Measurements from ENCODE around the gene RPTOR. TPM values are rescaled to one million over a fixed set of nuclear protein-coding genes. Genes with fewer than 3 reads are reported as not detected.

RPTOR gene
- total RNA-seq, 4 donors from 2014 or later = 23.6 to 37.0 (median 27.8) TPM

DNA sequence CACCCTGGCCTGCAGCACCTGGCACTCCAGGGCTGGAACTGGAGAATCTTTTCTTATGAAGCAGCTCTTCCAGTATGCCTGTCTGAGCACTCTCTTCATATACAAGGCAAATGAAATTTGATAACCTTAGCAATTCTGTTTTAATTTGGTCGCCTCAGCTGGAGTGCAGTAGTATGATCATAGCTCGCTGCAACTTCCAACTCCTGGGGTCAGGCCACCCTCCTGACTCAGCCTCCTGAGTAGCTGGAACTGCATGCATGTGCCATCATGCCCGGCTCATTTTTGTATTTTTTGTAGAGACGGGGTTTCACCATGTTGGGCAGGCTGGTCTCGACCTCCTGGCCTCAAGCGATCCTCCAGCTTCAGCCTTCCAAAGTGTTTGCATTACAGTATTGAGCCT is 306.2 kb downstream of the RPTOR start:
- DNase-seq (ENCODE audit: low spot score) (no peak), ATAC-seq (ENCODE audit: low FRiP score) (no peak)
- no peak for TF ChIP-seq CTCF (IDR thresholded peaks at IDR 0.05)

- ATAC-seq (ENCODE audit: low FRiP score) = no peak
- DNase-seq (ENCODE audit: low spot score) = no peak
- no peak for TF ChIP-seq CTCF (IDR thresholded peaks at IDR 0.05)
These were observed 306.8 kb downstream of the RPTOR start for GRCh38 chr17:80851277-80851925.

GRCh38 chr17:80852476-80853015 is 307.9 kb downstream of the RPTOR start:
- TF ChIP-seq CTCF (IDR thresholded peaks at IDR 0.05) = no peak
- ATAC-seq (ENCODE audit: low FRiP score) = no peak
- DNase-seq (ENCODE audit: low spot score) = no peak

- no peak for TF ChIP-seq CTCF (IDR thresholded peaks at IDR 0.05)
- DNase-seq (ENCODE audit: low spot score) = no peak
- ATAC-seq (ENCODE audit: low FRiP score) = no peak
These were observed 308.4 kb downstream of the RPTOR start for GRCh38 chr17:80853076-80853475.

GRCh38 chr17:80854220-80854619 is 309.6 kb downstream of the RPTOR start:
- DNase-seq (ENCODE audit: low spot score) (no peak), ATAC-seq (ENCODE audit: low FRiP score) (no peak)
- TF ChIP-seq CTCF (IDR thresholded peaks at IDR 0.05) = no peak

- no peak for TF ChIP-seq CTCF (IDR thresholded peaks at IDR 0.05)
- no peak for ATAC-seq (ENCODE audit: low FRiP score)
- no peak for DNase-seq (ENCODE audit: low spot score)
These were observed 310.7 kb downstream of the RPTOR start for GRCh38 chr17:80855196-80855947.
